WTC11 (cell line): Measurements from ENCODE around the gene PLA2G12B. TPM values are rescaled to one million over a fixed set of nuclear protein-coding genes. Genes with fewer than 3 reads are reported as not detected.

Experiments
- ATAC-seq: fragments of 200-7000 bp; cut with Tn5 transposase; 2 replicates; pipeline ENCODE4 v1.10.0; 2021; ENCODE audit warnings: mild to moderate bottlenecking, moderate library complexity
- CTCF ChIA-PET: fragments of 300-600 bp; sonication (Branson Sonifier 250); formaldehyde crosslinking; loops from one replicate; lab custom pipeline; 2021; ENCODE audit warnings: antibody characterized with exemption; lab: Charles Lee
- POLR2A ChIA-PET: fragments of 350-600 bp; sonication (Branson Sonifier 250); formaldehyde crosslinking; loops from one replicate; lab custom pipeline; 2021; ENCODE audit warnings: antibody characterized with exemption; lab: Charles Lee
- DNase-seq: peaks from one replicate; pipeline ENCODE4 v3.0.0; 2021; ENCODE audit warnings: low spot score
- H3K27ac Mint-ChIP-seq: 2 replicates; pipeline ENCODE4 v1.8.0; 2021; ENCODE audit warnings: mixed read lengths
- H3K27me3 Mint-ChIP-seq: 2 replicates; pipeline ENCODE4 v1.8.0; 2021; ENCODE audit warnings: low read depth, mild to moderate bottlenecking, moderate library complexity, mixed read lengths
- H3K36me3 Mint-ChIP-seq: 2 replicates; pipeline ENCODE4 v1.8.0; 2021; ENCODE audit warnings: mixed read lengths
- H3K4me1 Mint-ChIP-seq: 2 replicates; pipeline ENCODE4 v1.8.0; 2022; ENCODE audit warnings: mixed read lengths
- H3K4me3 Mint-ChIP-seq: 2 replicates; pipeline ENCODE4 v1.8.0; 2021; ENCODE audit warnings: mild to moderate bottlenecking, moderate library complexity, mixed read lengths
- H3K9me3 Mint-ChIP-seq: 2 replicates; pipeline ENCODE4 v1.8.0; 2021; ENCODE audit warnings: mixed read lengths
- IRF2 ChIP-seq: sonication (generic); formaldehyde crosslinking; IDR thresholded peaks from 2 replicates; pipeline ENCODE4 v1.8.0; 2022; ENCODE audit warnings: low read depth, missing genetic modification reagents, borderline replicate concordance
- JUN ChIP-seq: sonication (generic); formaldehyde crosslinking; IDR thresholded peaks from 2 replicates; pipeline ENCODE4 v1.8.0; 2023; ENCODE audit warnings: mild to moderate bottlenecking, missing genetic modification reagents
- NFE2L1 ChIP-seq: sonication (generic); formaldehyde crosslinking; IDR thresholded peaks from 2 replicates; pipeline ENCODE4 v1.8.1; 2023; ENCODE audit warnings: missing genetic modification reagents
- NFYB ChIP-seq: sonication (generic); formaldehyde crosslinking; conservative IDR thresholded peaks from 2 replicates; pipeline ENCODE4 v1.8.0; 2022; ENCODE audit warnings: low read depth, missing genetic modification reagents
- RELA ChIP-seq: sonication (generic); formaldehyde crosslinking; IDR thresholded peaks from 2 replicates; pipeline ENCODE4 v1.8.1; 2022; ENCODE audit warnings: missing genetic modification reagents, mild to moderate bottlenecking, borderline replicate concordance
- SP1 ChIP-seq: sonication (generic); formaldehyde crosslinking; conservative IDR thresholded peaks from 2 replicates; pipeline ENCODE4 v1.8.1; 2022; ENCODE audit warnings: missing genetic modification reagents
- ZNF121 ChIP-seq: sonication (generic); formaldehyde crosslinking; IDR thresholded peaks from 2 replicates; pipeline ENCODE4 v1.8.0; 2023; ENCODE audit warnings: missing genetic modification reagents
- ZNF263 ChIP-seq: sonication (generic); formaldehyde crosslinking; IDR thresholded peaks from 2 replicates; pipeline ENCODE4 v1.8.1; 2022; ENCODE audit warnings: low read depth, mild to moderate bottlenecking, moderate library complexity, missing genetic modification reagents
- total RNA-seq: library from RNA; stranded (reverse); gene quantifications from 3 replicates; pipeline ENCODE4 v1.2.3, GENCODE V29; 2021
- TF ChIP-seq, protein P1 (sequence below): sonication (generic); formaldehyde crosslinking; IDR thresholded peaks from 2 replicates; pipeline ENCODE4 v1.8.0; 2023; ENCODE audit warnings: mild to moderate bottlenecking, missing genetic modification reagents
- TF ChIP-seq, protein P2 (sequence below): fragments of 250-450 bp; sonication (Bioruptor Pico); IDR thresholded peaks from 2 replicates; pipeline ENCODE4 v1.9.0; 2021; ENCODE audit warnings: mild to moderate bottlenecking
- TF ChIP-seq, protein P3 (sequence below): sonication (generic); formaldehyde crosslinking; IDR thresholded peaks from 2 replicates; pipeline ENCODE4 v1.8.1; 2023; ENCODE audit warnings: mild to moderate bottlenecking, missing genetic modification reagents
- TF ChIP-seq, protein P4 (sequence below): sonication (generic); formaldehyde crosslinking; IDR thresholded peaks from 2 replicates; pipeline ENCODE4 v1.8.1; 2022; ENCODE audit warnings: mild to moderate bottlenecking, missing genetic modification reagents, moderate library complexity, borderline replicate concordance
- TF ChIP-seq, protein P5 (sequence below): sonication (generic); formaldehyde crosslinking; IDR thresholded peaks from 2 replicates; pipeline ENCODE4 v1.8.0; 2022; ENCODE audit warnings: mild to moderate bottlenecking, missing genetic modification reagents
- TF ChIP-seq, protein P6 (sequence below): sonication (generic); formaldehyde crosslinking; IDR thresholded peaks from 2 replicates; pipeline ENCODE4 v1.8.1; 2022; ENCODE audit warnings: low read depth, missing genetic modification reagents, borderline replicate concordance
- TF ChIP-seq, protein P7 (sequence below): sonication (generic); formaldehyde crosslinking; IDR thresholded peaks from 2 replicates; pipeline ENCODE4 v1.8.1; 2023; ENCODE audit warnings: mild to moderate bottlenecking, moderate library complexity, missing genetic modification reagents
- TF ChIP-seq, protein P8 (sequence below): fragments of 200-600 bp; IDR thresholded peaks from 2 replicates; pipeline ENCODE4 v1.8.0; 2022; ENCODE audit warnings: antibody characterized with exemption

Gene PLA2G12B
- total RNA-seq, 1 experiment from 2014 or later: not detected

DNA sequence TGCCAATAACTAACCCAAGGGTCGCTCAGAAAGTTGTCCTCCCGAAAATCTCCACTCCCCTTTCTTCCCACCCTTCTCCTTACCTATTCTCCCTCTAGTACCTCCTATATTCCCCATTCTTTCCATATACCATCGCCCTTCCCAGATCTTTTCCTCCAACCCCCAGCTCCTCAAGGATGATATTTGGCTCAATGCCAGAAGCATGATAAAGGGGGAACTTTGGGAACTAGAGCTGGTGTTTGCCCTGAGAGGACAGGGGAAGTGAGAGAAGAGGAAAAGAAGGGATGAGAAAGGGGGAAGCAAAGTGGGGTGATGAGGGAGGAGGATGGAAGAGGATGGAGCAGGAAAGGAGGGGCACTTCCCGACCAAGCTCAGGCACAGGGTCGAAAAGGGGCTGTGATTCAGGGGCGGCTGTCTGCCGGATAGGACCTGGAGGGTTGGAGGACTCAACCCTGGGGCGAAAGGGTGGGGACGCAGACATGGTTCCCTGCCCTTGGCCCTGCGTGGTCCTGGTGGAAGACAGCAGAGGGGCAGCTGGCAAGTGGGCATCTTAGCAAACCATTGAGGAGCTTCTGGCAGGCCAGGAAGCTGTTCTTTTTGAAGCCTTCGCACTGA lies 59.3 kb downstream of the PLA2G12B start (continued):
- TF ChIP-seq, protein P1, sequence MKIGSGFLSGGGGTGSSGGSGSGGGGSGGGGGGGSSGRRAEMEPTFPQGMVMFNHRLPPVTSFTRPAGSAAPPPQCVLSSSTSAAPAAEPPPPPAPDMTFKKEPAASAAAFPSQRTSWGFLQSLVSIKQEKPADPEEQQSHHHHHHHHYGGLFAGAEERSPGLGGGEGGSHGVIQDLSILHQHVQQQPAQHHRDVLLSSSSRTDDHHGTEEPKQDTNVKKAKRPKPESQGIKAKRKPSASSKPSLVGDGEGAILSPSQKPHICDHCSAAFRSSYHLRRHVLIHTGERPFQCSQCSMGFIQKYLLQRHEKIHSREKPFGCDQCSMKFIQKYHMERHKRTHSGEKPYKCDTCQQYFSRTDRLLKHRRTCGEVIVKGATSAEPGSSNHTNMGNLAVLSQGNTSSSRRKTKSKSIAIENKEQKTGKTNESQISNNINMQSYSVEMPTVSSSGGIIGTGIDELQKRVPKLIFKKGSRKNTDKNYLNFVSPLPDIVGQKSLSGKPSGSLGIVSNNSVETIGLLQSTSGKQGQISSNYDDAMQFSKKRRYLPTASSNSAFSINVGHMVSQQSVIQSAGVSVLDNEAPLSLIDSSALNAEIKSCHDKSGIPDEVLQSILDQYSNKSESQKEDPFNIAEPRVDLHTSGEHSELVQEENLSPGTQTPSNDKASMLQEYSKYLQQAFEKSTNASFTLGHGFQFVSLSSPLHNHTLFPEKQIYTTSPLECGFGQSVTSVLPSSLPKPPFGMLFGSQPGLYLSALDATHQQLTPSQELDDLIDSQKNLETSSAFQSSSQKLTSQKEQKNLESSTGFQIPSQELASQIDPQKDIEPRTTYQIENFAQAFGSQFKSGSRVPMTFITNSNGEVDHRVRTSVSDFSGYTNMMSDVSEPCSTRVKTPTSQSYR (CRISPR knock-in tag): no peak
- TF ChIP-seq, protein P2, sequence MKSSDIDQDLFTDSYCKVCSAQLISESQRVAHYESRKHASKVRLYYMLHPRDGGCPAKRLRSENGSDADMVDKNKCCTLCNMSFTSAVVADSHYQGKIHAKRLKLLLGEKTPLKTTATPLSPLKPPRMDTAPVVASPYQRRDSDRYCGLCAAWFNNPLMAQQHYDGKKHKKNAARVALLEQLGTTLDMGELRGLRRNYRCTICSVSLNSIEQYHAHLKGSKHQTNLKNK (CRISPR knock-in tag): no peak
- no peak for TF ChIP-seq SP1
- TF ChIP-seq JUN (CRISPR knock-in tag): no peak
- TF ChIP-seq NFYB (CRISPR knock-in tag): no peak
- TF ChIP-seq, protein P3, sequence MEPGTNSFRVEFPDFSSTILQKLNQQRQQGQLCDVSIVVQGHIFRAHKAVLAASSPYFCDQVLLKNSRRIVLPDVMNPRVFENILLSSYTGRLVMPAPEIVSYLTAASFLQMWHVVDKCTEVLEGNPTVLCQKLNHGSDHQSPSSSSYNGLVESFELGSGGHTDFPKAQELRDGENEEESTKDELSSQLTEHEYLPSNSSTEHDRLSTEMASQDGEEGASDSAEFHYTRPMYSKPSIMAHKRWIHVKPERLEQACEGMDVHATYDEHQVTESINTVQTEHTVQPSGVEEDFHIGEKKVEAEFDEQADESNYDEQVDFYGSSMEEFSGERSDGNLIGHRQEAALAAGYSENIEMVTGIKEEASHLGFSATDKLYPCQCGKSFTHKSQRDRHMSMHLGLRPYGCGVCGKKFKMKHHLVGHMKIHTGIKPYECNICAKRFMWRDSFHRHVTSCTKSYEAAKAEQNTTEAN (CRISPR knock-in tag): no peak
- no peak for TF ChIP-seq ZNF121 (CRISPR knock-in tag)
- TF ChIP-seq, protein P4, sequence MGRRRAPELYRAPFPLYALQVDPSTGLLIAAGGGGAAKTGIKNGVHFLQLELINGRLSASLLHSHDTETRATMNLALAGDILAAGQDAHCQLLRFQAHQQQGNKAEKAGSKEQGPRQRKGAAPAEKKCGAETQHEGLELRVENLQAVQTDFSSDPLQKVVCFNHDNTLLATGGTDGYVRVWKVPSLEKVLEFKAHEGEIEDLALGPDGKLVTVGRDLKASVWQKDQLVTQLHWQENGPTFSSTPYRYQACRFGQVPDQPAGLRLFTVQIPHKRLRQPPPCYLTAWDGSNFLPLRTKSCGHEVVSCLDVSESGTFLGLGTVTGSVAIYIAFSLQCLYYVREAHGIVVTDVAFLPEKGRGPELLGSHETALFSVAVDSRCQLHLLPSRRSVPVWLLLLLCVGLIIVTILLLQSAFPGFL (CRISPR knock-in tag): no peak

DNA sequence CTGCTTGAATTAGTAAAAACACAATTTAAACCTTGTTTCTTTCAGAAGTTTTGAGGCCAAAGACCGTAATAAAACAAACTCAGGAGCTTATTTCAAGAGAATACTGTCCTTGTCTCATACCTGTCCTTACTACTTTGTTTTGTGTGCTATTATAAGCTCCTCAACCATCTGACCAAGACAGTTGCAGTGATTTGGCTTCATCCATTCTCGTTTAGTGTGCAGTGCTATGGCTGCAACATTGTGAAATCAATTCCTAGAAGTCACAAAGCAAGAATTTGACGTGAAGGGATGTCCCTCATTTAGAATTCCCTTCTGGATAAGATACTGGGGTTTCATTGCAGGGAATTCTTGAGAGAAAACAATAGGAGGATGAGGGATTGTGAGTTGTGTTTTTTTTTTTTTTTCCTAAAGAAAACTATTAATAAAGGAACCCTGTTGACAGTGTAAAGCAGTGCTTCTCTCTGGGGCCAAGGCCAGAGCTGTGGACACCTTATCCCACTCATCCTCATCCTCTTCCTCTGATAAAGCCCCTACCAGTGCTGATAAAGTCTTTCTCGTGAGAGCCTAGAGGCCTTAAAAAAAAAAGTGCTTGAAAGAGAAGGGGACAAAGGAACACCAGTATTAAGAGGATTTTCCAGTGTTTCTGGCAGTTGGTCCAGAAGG lies 61.3 kb downstream of the PLA2G12B start, which contains the start of gene OIT3:
TSS of gene OIT3 (plus strand) at position 604 of the 663 bp plus-strand sequence. CDS start 60 bp downstream, outside the sequence.
- ChIA-PET CTCF (interaction anchor here (1.0 kb wide), 1 partner anchor 529 kb away, joined by 3 read pairs; no protein-coding TSS in a partner anchor), POLR2A (no interaction called here)
- Mint-ChIP-seq H3K4me1 (peaks cover 4% of the 10 kb centered on the region), H3K4me3 (no peak within 1 kb of the TSS), H3K36me3 (peaks cover 15% of the 10 kb centered on the region), H3K9me3 (peaks cover 14% of the 10 kb centered on the region; the same call in 1 of the 2 replicates), H3K27me3 (no peaks in the 10 kb centered on the region), H3K27ac (no peak within 1 kb of the TSS)
- no peak for ATAC-seq
- DNase-seq: no peak
- TF ChIP-seq, protein P3 (CRISPR knock-in tag): no peak
- TF ChIP-seq, protein P5, sequence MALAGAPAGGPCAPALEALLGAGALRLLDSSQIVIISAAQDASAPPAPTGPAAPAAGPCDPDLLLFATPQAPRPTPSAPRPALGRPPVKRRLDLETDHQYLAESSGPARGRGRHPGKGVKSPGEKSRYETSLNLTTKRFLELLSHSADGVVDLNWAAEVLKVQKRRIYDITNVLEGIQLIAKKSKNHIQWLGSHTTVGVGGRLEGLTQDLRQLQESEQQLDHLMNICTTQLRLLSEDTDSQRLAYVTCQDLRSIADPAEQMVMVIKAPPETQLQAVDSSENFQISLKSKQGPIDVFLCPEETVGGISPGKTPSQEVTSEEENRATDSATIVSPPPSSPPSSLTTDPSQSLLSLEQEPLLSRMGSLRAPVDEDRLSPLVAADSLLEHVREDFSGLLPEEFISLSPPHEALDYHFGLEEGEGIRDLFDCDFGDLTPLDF (CRISPR knock-in tag): no peak
- TF ChIP-seq, protein P6, sequence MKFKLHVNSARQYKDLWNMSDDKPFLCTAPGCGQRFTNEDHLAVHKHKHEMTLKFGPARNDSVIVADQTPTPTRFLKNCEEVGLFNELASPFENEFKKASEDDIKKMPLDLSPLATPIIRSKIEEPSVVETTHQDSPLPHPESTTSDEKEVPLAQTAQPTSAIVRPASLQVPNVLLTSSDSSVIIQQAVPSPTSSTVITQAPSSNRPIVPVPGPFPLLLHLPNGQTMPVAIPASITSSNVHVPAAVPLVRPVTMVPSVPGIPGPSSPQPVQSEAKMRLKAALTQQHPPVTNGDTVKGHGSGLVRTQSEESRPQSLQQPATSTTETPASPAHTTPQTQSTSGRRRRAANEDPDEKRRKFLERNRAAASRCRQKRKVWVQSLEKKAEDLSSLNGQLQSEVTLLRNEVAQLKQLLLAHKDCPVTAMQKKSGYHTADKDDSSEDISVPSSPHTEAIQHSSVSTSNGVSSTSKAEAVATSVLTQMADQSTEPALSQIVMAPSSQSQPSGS (CRISPR knock-in tag): no peak
- TF ChIP-seq, protein P7, sequence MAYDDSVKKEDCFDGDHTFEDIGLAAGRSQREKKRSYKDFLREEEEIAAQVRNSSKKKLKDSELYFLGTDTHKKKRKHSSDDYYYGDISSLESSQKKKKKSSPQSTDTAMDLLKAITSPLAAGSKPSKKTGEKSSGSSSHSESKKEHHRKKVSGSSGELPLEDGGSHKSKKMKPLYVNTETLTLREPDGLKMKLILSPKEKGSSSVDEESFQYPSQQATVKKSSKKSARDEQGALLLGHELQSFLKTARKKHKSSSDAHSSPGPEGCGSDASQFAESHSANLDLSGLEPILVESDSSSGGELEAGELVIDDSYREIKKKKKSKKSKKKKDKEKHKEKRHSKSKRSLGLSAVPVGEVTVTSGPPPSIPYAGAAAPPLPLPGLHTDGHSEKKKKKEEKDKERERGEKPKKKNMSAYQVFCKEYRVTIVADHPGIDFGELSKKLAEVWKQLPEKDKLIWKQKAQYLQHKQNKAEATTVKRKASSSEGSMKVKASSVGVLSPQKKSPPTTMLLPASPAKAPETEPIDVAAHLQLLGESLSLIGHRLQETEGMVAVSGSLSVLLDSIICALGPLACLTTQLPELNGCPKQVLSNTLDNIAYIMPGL (CRISPR knock-in tag): no peak
- TF ChIP-seq ZNF263 (CRISPR knock-in tag) (no peak), IRF2 (CRISPR knock-in tag) (no peak), RELA (no peak), NFE2L1 (CRISPR knock-in tag) (no peak)
- TF ChIP-seq, protein P8, sequence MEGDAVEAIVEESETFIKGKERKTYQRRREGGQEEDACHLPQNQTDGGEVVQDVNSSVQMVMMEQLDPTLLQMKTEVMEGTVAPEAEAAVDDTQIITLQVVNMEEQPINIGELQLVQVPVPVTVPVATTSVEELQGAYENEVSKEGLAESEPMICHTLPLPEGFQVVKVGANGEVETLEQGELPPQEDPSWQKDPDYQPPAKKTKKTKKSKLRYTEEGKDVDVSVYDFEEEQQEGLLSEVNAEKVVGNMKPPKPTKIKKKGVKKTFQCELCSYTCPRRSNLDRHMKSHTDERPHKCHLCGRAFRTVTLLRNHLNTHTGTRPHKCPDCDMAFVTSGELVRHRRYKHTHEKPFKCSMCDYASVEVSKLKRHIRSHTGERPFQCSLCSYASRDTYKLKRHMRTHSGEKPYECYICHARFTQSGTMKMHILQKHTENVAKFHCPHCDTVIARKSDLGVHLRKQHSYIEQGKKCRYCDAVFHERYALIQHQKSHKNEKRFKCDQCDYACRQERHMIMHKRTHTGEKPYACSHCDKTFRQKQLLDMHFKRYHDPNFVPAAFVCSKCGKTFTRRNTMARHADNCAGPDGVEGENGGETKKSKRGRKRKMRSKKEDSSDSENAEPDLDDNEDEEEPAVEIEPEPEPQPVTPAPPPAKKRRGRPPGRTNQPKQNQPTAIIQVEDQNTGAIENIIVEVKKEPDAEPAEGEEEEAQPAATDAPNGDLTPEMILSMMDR: no peak
